Astrocyte of the cerebellum (primary cell): Measurements from ENCODE around the gene TBX21.

Source experiments
- DNase-seq: peaks from one replicate; pipeline ENCODE4 v3.0.0-alpha.2; 2011; ENCODE audit warnings: low read depth
- H3K4me3 ChIP-seq: 2 replicates; pipeline ENCODE4 v1.5.1; 2011; ENCODE audit warnings: mild to moderate bottlenecking, low read depth, low read length, moderate library complexity
- in situ Hi-C: cut with HindIII; loops from 2 replicates; pipeline ENCODE4 v1.10.0; 2017; ENCODE audit warnings: low sequenced_read_pairs
- TF ChIP-seq, protein P1 (sequence below): IDR thresholded peaks from 2 replicates; pipeline ENCODE4 v1.5.1; 2012; ENCODE audit warnings: low read length, low read depth, moderate library complexity, mild to moderate bottlenecking; ENCODE audit errors: missing control alignments

TBX21 gene

DNA sequence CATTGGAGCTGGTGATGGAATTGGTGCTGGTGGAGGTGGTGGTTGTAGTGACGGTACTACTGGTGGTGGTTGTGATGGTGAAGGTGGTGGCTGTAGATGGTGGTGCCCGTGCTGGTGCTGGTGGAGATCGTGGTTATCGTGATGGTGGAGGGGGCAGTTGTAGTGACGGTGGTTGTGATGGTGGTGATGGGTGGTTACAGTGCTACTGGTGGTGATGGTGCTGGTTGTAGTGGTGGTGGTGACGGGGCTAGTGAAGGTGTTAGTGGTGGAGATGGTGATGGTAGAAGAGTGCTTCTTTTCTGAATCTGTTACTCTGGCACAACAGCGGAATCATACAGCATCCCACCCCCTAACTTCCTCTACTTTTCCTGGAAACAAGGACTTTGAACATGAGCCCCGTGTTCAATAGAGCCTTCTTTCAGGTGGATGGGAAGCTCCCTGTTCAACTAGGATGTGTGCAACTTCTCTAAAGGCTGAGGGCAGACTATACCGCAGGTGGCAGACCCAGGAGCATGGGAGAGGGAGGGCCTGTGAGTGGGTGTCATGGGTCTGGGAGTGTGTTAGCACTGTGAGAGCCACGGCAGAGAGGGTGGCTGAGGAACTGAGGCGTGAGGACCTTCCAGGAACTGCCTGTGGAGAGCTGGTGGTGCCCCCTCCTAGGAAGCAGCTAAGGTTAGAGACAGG, 8.2 kb downstream of the TBX21 start:
- in situ Hi-C loops = no loop called here
- no peak overlapping the region for H3K4me3 ChIP-seq
- TF ChIP-seq, protein P1, sequence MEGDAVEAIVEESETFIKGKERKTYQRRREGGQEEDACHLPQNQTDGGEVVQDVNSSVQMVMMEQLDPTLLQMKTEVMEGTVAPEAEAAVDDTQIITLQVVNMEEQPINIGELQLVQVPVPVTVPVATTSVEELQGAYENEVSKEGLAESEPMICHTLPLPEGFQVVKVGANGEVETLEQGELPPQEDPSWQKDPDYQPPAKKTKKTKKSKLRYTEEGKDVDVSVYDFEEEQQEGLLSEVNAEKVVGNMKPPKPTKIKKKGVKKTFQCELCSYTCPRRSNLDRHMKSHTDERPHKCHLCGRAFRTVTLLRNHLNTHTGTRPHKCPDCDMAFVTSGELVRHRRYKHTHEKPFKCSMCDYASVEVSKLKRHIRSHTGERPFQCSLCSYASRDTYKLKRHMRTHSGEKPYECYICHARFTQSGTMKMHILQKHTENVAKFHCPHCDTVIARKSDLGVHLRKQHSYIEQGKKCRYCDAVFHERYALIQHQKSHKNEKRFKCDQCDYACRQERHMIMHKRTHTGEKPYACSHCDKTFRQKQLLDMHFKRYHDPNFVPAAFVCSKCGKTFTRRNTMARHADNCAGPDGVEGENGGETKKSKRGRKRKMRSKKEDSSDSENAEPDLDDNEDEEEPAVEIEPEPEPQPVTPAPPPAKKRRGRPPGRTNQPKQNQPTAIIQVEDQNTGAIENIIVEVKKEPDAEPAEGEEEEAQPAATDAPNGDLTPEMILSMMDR = no peak
- DNase-seq = no peak

DNA sequence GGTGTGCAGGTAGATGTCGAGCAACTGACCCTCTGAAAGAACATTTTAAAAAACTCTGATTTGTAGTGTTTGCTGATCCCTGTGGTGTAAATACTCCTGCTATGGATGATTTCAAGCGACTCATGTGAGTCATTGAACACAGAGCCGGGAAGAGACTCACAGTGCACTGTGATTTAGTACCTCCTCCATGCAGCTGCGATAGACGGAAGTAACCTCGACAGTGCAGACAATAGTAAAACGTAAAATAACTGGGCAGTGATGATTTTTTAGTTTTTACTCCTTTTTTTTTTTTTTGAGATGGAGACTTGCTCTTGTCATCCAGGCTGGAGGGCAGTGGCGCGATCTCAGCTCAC, 8.7 kb downstream of the TBX21 start:
- in situ Hi-C loops = no loop called here
- TF ChIP-seq, protein P1 = no peak
- no peak overlapping the region for H3K4me3 ChIP-seq
- no peak for DNase-seq

DNA sequence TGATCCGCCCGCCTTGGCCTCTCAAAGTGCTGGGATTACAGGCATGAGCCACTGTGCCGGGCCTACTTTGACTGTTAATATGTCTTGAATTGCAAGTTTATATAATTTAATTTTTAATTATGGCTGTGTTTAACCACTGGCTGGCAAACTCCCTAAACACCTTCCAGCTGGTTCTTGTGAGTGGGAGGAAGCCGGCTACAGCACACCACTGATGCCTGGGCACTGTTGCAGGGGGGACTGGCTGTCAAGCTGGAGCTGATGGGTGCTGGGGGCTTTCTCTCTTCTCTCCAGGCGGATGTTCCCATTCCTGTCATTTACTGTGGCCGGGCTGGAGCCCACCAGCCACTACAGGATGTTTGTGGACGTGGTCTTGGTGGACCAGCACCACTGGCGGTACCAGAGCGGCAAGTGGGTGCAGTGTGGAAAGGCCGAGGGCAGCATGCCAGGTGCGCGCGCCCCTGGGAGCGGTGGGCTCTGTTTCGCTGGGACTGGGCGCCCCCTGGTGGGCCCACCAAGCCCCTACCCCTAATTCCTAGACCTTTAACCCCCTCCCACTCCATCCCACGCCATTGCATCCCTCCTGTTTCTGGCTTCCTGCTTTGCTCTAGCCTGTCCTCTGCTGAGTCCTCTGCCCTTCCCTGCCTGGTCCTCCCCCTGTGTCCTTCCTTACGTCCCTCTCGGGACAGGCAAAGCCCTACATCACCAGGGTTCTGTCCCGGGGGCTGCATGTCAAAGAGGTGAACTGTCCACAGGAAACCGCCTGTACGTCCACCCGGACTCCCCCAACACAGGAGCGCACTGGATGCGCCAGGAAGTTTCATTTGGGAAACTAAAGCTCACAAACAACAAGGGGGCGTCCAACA, 9.5 kb downstream of the TBX21 start:
- TF ChIP-seq, protein P1 = peak; percentile 47
- in situ Hi-C loops = no loop called here
- H3K4me3 ChIP-seq = no peak overlapping the region
- no peak for DNase-seq

DNA sequence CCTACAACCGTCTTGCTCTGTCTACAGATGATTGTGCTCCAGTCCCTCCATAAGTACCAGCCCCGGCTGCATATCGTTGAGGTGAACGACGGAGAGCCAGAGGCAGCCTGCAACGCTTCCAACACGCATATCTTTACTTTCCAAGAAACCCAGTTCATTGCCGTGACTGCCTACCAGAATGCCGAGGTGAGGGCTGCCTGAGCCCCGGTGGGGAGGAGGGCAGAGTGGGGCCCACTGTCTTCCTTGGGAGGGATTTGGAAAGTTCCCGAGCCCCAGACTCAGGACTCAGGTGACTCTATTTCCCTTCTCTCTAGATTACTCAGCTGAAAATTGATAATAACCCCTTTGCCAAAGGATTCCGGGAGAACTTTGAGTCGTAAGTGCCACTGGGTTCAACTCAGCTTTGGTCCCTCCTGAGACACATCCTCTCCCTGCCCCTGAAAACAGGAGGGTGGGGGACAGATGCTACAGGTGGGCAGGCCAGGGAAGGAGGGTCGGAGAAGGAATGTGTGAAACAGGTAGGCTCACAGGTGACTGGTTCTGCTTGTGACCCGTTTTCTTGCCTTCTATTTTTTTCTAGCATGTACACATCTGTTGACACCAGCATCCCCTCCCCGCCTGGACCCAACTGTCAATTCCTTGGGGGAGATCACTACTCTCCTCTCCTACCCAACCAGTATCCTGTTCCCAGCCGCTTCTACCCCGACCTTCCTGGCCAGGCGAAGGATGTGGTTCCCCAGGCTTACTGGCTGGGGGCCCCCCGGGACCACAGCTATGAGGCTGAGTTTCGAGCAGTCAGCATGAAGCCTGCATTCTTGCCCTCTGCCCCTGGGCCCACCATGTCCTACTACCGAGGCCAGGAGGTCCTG, 11.4 kb downstream of the TBX21 start:
- no peak overlapping the region for H3K4me3 ChIP-seq
- DNase-seq = no peak
- TF ChIP-seq, protein P1 = no peak
- in situ Hi-C loops = no loop called here

DNA sequence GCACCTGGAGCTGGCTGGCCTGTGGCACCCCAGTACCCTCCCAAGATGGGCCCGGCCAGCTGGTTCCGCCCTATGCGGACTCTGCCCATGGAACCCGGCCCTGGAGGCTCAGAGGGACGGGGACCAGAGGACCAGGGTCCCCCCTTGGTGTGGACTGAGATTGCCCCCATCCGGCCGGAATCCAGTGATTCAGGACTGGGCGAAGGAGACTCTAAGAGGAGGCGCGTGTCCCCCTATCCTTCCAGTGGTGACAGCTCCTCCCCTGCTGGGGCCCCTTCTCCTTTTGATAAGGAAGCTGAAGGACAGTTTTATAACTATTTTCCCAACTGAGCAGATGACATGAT, 12.0 kb downstream of the TBX21 start:
- in situ Hi-C loops = no loop called here
- TF ChIP-seq, protein P1 = no peak
- no peak overlapping the region for H3K4me3 ChIP-seq
- no peak for DNase-seq

DNA sequence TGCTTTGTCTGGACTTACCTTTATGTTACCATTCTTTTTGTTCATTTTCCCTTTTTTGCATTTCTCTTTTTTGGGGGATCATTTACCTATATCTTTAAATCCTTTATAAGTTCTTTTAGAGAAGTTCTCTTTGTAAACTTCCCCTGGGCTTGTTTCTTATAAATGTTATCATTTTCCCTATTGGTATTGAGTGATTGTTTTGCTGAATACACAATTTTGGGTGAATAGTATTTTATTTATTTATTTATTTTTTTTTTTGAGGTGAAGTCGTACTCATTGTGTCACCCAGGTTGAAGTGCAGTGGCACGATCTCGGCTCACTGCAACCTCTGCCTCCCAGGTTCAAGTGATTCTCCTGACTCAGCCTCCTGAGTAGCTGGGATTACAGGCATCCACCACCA, 18.4 kb downstream of the TBX21 start:
- no peak overlapping the region for H3K4me3 ChIP-seq
- TF ChIP-seq, protein P1 = no peak
- DNase-seq = no peak
- in situ Hi-C loops = no loop called here
